Midbrain (tissue), 1 donor: ENCODE data around the gene TIRAP.
"Not testable (repeated sequence)": the region's sequence is repeated elsewhere in the genome, so short reads cannot be mapped to it uniquely, and the experiment has no call there.

Experiments
- DNase-seq: peaks from one replicate; lab custom pipeline; 2025; lab: John Stamatoyannopoulos, UW

Gene TIRAP, protein sequence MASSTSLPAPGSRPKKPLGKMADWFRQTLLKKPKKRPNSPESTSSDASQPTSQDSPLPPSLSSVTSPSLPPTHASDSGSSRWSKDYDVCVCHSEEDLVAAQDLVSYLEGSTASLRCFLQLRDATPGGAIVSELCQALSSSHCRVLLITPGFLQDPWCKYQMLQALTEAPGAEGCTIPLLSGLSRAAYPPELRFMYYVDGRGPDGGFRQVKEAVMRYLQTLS

DNA sequence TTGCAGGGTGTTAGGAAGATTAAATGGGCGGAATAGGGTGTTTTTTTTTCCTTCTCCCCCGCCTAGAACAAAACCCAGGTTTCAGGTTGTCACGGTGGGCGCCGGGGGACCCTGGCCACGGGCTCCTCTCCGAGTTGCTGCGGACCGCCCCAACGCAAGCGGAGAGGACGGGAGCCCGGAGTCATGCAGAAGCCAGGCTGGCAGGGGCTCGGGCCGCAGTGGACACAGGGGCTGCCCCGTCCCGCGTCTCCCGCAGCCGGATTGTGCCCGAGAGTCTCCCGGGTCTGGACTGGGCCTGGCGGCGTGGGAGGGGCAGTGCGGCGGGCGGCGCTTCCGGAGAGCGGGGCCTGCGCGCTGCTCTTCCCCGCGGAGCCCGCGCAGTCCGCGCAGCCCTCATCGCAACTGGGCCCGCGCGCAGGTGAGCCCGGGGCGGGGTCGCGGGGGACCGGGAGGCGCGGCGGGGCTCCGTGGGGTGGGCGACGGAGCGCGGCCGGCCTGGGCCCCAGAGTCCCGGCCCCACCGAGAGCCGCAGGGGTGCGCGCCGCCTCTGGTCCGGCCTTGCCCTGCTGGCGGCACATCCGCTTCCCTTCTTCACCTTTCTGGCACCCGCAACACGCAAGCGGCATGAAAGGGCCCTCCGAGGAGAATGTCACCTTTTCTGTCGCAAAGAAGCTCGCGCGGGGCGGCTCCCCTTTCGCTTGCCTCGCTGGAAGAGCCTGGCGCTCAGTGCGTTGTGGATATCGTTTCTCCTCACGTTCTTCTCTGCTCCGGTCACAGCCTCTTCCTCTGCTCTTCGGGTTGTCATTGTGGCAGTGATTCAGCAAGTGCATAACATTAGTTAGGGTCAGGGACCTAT, at the start of gene TIRAP:
Gene TIRAP (plus strand): TSS at position 358 of the 856 bp plus-strand sequence. CDS start 7,802 bp downstream, outside the sequence.
- DNase-seq = peak; percentile 51

DNA sequence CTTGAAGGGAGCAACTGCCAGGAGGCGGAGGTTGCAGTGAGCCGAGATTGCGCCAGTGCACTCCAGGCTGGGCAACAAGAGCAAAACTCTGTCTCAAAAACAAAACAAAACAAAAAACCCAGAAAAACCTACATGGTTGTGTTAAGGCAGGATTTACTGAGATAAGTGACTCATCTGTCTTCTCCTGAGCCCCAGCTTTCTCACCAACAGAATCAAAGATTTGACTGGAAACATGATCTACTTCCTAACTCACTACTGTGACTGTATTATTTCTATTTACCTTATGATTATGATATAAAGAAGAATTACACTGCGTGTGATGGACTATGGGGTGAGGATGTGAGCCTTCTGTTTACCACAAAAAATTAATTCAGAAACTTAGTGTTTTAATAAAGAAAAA, 49.5 kb upstream of the TIRAP start:
- no peak for DNase-seq

DNA sequence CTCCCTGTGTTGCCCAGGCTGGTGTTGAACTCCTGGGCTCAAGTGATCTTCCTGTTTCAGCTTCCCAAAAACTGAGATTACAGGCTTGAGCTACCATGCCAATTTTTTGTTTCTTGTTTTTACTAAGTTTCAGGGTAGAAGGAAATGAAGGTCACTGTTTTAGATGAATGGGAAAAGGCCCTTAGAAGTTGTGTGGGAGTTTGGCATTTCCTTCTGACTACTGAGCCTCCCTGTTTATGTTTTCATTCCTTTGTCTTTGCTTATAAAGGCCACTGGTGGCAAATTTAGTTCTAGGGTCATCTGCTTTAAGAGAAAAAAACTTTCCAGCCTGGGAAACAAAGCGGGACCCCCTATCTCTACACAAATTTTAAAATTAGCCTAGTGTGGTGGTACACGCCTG, 36.3 kb upstream of the TIRAP start:
- DNase-seq = no peak

DNA sequence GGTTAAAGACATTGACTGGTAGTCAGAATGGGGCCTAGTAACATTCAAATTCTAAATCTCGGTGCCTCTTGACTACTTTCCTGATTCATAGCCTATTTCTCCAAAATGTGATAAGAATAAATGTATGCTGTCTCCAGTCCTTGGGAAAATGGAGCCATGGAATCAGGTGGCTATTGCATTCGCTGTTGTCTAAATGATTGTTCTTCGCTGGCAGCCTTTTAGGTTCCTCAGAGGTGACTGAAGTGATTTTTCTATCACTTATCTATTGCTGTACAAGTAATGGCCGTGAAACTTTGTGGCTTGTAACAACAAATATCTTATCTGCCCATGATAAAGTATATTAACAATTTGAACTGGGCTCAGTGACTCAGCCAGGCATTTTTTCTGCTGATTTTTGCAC, 29.6 kb upstream of the TIRAP start:
- DNase-seq = no peak

DNA sequence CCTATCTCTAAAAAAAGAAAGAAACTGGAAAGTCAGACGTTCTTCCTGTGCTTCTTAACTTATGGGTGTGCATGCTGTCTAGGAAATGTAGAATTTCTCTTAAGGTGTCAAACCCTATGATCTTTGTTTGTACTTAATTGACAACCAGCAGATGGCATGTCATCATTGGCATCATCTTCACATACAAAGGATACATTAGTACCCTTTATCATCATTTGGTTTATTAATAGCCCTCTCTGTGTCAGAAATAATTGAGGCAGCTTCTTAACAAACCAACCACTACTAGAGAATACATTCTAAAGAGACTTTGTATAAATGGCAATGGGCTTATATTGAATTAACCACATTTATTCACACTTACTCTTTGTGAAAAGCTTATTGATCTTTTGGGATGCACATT, 28.1 kb upstream of the TIRAP start:
- no peak for DNase-seq

DNA sequence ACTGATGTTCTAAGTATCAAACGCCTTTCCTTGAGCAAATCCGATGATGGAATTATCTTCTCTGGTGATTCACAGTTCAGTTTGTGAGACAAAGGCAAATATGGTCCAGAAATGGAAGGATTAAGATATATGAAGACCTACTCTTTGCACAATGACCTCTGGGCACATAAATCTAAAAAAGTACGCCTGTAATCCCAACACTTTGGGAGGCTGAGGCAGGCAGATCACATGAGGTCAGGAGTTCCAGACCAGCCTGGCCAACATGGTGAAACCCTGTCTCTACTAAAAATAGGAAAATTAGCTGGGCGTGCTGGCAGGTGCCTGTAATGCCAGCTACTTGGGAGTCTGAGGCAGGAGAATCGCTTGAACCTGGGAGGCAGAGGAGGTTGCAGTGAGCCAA, 27.4 kb upstream of the TIRAP start:
- not testable (repeated sequence) for DNase-seq

DNA sequence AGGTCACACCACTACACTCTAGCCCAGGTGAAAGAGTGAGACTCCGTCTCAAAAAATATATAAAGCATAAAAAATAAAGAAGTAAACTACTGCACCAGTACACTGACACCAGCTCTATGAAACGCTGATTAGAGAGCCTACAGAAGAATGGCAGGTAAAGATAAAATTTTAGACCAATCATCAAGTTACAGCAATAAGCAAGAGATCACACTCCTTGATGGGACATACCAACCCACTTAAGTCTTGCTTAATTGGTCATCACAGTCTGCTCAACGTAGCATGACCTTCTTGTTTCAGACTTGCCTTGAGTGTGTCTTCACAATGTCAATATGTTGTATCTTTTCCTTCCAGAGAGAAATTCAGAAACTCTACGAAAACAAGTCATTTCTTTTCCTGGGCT, 26.7 kb upstream of the TIRAP start:
- DNase-seq = no peak

DNA sequence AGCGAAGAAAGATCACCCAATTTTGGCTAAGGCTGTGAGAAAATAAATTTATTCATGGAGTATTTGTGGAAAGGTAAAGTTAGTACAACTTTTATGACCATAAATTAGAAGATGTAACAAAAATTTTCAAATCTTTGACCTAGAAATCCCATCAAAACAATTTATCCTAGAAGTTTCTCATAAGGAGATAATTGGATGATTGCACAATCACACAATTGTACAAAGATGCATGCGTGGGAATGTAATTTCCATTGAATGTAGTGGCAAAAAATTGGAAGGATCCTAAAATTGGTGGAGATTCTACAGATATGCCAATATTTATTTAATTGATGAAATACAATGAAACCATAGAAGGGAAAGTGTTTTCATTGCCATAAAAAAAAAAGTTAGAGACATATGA, 25.7 kb upstream of the TIRAP start:
- no peak for DNase-seq

DNA sequence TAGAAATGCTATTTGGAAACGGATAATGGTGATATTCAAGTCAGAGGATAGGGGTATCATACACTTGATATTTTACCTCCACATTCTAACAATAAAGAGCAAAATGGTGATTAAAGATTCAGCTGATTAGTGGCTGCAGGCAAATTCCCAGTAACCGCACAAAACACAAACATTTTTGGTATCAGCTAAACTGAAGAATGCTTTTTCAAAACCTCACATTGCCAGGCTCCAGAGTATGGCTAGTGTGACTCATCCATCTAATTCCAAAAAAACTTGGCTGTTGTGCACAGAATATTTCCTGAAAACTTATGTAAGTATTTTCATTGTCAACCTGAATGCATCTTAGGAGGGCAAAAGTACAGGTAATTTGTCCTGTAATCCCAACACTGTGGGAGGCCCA, 25.1 kb upstream of the TIRAP start:
- no peak for DNase-seq

DNA sequence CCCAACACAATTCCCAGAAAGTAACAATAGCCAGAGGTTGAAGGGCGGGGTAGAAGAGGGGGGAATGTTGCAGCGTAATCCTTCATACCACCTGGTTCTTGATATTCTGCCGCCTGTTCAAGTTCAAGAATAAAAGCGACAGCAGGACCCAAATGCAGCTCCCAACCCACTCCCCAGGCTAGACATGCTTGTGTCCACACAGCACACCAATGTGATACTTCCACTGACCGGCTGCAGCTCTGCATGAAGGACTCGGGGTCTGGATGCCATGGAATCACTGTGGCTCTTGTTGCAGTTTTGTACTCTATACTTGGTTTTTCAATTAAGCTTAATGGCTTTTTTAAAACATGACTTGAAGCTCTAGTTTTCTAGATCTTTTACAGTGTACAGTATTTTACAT, 20.7 kb upstream of the TIRAP start:
- DNase-seq = no peak

DNA sequence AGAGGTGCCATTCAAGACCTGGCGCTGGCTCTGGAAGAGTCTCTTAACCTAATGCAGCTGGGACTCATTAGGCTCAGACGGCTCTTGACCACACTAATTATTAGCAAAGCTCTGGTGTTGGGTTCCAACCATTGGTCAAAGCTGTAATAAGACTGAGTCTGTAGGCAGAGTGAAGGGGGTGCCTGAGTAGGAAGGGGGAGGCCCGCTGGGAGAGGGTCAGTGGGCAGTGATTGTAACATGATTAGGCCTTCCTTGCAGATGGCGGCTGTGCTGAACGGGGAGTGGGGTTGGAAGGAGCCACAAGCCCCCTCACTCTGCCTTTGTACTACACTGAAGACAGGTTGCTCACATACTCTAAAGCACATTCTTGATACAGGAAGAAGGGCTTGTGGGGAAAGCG, 19.4 kb upstream of the TIRAP start:
- no peak for DNase-seq

DNA sequence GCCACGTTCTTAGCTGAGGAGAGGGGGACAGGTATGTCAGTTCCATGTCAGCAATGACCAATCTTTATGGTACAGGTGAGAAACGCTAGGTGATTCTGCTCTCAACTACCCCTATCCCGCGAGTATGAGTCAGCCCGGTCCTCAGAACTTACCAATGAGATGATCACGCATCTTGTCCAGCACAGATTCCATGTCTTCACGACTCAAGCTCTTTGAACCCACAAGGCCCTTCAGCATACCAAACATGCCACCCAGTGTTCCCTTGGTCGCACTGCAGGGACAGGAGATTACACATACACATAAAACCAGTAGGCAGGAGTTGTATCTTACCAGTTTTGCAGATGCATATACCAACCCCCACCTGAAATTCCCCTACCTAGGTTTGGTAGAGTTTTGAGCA, 17.1 kb upstream of the TIRAP start:
- DNase-seq = no peak

DNA sequence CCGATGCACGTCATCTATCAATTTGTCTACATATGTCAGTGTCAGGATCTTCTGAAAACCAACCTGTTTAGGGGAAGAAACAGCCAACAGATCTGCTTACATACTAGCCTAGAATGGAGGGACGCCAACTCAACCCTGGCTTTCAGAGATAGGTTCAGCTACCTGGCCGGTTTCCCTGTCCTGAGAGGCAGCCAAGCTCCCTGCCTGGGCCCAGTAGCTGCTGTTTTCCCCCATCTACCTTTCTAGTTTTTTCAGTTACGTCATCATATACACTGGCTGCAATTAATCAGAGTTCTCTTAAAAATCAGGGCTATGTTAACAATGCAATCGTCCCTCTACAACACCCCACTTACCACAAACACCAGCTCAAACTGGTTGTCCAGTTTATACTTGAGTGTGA, 15.2 kb upstream of the TIRAP start:
- no peak for DNase-seq

DNA sequence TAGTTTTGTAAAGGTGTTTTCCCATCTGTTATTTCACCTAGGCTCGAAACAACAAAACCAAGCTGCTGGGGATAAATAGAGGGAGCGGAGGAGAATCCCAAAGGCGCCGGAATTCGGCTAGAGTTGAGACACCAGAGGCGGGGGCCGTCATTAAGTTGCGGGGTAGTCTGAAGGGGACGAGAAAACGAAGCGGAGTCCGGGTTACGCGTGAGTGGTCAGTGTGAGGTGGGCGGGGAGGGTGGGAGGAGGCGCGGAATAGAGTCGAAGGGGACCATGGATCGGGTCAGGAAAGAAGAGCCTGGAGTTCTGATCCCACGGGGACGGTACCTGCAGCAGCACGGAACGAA, 14.6 kb upstream of the TIRAP start:
- no peak for DNase-seq

DNA sequence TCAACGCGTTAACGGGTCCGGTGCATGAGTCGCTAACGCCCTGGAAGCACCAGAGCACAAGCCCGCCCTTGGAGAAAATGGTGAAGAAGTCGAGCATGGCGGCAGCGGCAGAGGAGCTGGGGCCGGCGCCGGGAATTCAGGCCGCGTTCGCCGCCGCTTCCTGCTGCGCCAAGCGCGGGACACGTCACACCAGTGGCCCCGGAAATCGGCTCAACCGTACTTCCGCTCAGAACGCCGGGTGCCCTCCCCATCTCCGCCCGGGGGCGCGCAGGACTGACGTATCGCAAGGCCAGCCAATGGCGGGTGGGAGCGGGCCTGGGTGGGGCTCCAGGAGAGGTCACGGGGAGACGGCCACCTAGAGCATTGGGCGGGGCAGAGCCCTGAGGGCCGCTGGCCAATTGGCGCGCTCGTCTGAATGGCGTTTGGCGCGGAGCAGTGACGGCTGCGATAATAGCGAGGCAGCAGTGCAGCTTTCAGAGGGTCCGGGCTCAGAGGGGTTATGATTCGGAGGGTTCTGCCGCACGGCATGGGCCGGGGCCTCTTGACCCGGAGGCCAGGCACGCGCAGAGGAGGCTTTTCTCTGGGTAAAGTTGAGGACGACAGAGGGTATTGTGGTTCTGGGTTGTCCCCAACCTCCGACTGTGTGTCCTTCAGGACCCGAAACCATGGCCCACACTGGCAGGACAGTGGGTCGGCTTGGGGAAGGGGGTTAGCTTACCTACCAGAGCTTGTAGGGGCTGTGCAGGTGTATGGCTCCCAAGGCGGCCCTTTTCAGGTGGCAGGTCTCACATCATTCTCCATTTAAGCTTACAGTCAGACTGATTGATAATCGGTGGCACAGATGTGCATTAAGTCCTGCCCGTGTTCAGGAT, 13.9 kb upstream of the TIRAP start, which contains the start of the genes FOXRED1 and SRPRA:
Gene FOXRED1 (plus strand): TSS at position 447 of the 872 bp plus-strand sequence. CDS start 53 bp downstream, at position 500.
Gene SRPRA (minus strand): TSS at position 188 of the 872 bp plus-strand sequence. CDS start 91 bp downstream, at position 97.
- peak; percentile 99 for DNase-seq

DNA sequence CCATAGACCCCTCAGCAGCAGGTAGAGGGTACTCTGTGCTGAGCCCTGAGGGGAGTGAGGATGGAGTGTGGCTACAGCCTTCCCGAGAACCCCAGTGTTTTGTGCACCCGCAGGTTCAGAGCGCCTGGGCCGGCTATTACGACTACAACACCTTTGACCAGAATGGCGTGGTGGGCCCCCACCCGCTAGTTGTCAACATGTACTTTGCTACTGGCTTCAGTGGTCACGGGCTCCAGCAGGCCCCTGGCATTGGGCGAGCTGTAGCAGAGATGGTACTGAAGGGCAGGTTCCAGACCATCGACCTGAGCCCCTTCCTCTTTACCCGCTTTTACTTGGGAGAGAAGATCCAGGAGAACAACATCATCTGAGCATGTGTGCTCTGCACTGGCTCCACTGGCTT, 5.6 kb upstream of the TIRAP start:
- no peak for DNase-seq

DNA sequence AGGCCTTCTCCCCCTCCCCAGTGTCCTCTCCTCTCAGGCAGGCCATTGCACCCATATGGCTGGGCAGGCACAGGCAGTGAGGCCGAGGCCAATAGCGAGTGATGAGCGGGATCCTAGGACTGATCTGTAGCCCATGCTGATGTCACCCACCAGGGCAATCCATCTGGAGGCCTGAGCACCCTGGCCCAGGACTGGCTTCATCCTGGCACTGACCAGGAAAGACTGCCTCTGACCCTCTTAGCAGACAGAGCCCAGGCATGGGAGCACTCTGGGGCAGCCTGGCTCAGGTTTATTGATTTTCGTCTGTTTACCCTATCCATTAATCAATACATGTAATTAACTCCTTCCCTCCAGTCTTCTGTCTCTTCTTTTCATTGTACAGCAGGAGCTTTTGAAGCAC, 5.1 kb upstream of the TIRAP start:
- DNase-seq = no peak

DNA sequence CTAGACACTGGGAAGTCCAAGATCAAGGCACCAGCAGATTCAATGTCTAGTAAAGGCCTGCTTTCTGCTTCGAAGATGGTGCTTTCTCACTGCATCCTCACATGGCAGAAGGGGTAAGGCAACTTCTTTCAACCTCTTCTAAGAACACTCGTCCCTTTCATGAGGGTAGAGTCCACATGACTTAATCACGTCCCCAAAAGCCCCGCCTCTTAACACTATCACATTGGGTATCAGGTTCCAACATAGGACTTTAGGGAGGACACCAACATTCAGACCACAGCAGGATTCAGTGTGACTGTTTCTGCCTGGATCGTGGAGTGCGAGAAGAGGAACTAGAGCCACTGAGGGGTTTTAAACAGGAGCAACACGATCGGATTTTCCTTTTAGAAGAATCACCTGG, 3.7 kb upstream of the TIRAP start:
- DNase-seq = no peak

DNA sequence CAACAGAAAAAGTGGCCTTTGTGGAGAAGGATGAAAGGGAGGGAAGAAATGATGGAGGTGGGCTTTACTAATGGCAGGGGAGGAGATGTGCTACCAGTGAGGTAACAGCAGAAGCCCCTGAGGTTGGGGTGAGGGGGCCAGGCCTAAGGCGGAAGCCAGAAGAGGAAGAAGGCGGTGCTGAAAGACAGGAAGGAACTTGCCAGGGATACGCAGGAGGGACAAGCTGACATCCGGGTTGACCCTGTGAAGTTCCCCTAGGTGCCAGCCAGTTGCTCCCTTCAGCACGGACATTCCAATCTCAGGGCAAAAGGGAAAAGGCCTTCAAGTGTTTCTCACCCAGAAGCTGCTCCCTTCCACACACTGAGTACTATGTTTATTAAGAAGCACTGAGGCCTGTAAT, 2.3 kb upstream of the TIRAP start:
- DNase-seq = no peak

DNA sequence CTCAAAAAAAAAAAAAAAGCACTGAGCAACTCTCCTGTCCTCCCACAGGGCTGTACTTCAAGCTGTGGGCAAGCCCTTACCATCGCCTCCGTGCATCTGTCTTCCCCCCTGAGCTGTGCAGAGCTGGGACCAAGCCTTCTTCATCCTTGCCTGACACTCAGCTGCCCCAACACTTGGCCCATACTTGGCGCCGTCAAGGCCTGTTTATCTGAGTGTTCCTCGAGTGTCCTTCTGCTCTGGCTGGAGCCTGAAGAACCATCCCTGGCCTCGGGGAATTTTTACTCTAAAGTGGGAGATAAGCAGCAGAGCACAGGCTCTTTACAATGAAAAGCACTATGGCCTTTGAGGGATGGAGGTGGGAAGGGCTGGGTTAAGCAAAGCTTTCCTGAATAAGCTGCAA, 1.6 kb upstream of the TIRAP start:
- no peak for DNase-seq

DNA sequence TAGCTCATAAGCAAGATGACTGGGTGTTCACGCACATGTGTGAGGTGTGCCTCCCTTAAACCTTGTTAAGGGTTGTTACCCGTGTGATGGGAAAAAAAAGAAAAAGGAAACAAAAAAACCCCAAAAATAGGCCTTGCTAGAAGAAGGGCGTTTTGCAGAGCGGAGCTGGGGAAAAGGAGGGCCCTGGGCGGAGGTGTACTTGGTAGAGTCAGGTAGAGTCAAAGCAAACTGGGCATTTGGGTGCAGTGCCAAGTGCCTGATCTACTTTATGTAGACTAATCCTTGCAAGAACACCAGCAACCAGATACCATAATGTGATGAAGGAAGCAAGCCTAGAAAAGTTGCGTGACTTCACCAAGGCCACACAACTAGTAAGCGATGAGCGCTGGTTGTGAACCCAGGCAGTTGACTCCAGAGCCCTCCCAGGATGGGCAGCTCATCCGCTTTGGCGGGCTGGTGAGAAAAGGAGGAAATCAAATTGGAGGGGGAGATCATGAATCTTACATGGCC, 1.2 kb upstream of the TIRAP start:
- DNase-seq = no peak

DNA sequence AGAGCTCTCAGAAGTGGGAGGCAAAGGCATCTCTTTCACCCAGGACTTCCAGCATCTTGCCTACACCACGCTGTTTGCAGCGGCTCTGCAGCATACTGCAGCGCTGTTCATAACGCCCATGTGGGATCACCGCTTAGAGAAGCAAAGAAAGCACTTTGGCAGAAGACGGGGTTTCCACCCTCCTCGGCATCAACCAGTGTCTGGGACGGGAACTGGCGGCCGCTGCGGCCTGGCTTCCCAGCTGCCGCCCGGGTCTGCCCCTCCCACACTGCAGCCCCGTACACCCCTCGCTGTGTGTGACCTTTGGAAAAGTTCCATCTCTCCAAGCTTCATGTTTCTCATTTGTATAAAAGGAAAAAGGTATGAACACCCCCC, 545 bp upstream of the TIRAP start:
- peak; percentile 37 for DNase-seq
